Transverse colon (tissue), 4 donors: ENCODE data around the gene DYRK3. TPM values are rescaled to one million over a fixed set of nuclear protein-coding genes. Genes with fewer than 3 reads are reported as not detected.

Experiments used
- DNase-seq: peaks from one replicate; pipeline ENCODE4 v3.0.0-alpha.2; 2019
- H3K27ac ChIP-seq, 4 donors: fragments of 200-600 bp; sonication (generic); 2 replicates each; pipeline ENCODE4 v1.5.1; 2016 to 2018; ENCODE audit warnings: inconsistent platforms in 4 of 4
- H3K27me3 ChIP-seq: fragments of 200-600 bp; sonication (generic); 2 replicates; pipeline ENCODE4 v1.5.1; 2017; ENCODE audit warnings: inconsistent platforms
- H3K36me3 ChIP-seq, 4 donors: fragments of 200-600 bp; sonication (generic); 2 replicates each; pipeline ENCODE4 v1.5.1; 2017 to 2019; ENCODE audit warnings: inconsistent platforms in 4 of 4
- H3K4me1 ChIP-seq, 4 donors: fragments of 200-600 bp; sonication (generic); 2 replicates each; pipeline ENCODE4 v1.5.1; 2017 to 2020; ENCODE audit warnings: inconsistent platforms in 4 of 4
- H3K4me3 ChIP-seq, 4 donors: fragments of 200-600 bp; sonication (generic); 1 replicate in 1 of 4; 2 replicates in 3 of 4; pipeline versions ENCODE4 v1.5.1 to v1.6.1; 2017 to 2019; ENCODE audit warnings: inconsistent platforms in 4 of 4
- H3K9me3 ChIP-seq, 2 donors: fragments of 200-600 bp; sonication (generic); 2 replicates each; pipeline ENCODE4 v1.5.1; 2017 to 2019; ENCODE audit warnings: inconsistent platforms in 2 of 2
- CTCF ChIP-seq, 5 experiments: fragments of 200-600 bp in 3 of 5; fragments of 450-650 bp in 2 of 5; sonication (generic) in 3 of 5; IDR thresholded peaks; 1 replicate in 2 of 5; 2 replicates in 3 of 5; pipeline ENCODE4 v1.5.1; 2016 to 2017; ENCODE audit warnings: antibody characterized with exemption in 5 of 5, inconsistent platforms in 3 of 5, mild to moderate bottlenecking in 2 of 5, moderate library complexity in 1 of 5
- EP300 ChIP-seq: sonication (generic); formaldehyde crosslinking; IDR thresholded peaks from one replicate; pipeline ENCODE4 v1.6.1; 2017; ENCODE audit warnings: antibody characterized with exemption, low read depth
- POLR2A ChIP-seq: fragments of 450-650 bp; IDR thresholded peaks from one replicate; pipeline ENCODE4 v1.6.1; 2016; ENCODE audit warnings: antibody characterized with exemption, mild to moderate bottlenecking, moderate library complexity
- POLR2AphosphoS5 ChIP-seq, 3 donors: sonication (generic); formaldehyde crosslinking; IDR thresholded peaks; one replicate each; pipeline ENCODE4 v1.6.1; 2016; ENCODE audit warnings: antibody characterized with exemption in 3 of 3
- WGBS, 2 donors: methylation state at CpG; one replicate each; pipeline ENCODE4 v1.1.5; 2018; ENCODE audit warnings: low coverage in 1 of 2; 5-methylcytosine and 5-hydroxymethylcytosine counted together
- in situ Hi-C, 4 donors: fragments of 200-750 bp; cut with MboI; loops; one replicate each; pipeline versions ENCODE4 v1.15.0 to v1.15.1; 2017; ENCODE audit warnings: low sequenced_read_pairs in 3 of 4, low pct_ligation_motif_present in 1 of 4, low pct_unique_long_range_greater_than_20kb in 1 of 4
- intact Hi-C: fragments of 100-400 bp; cut with DNase I; formaldehyde crosslinking; loops from one replicate; pipeline ENCODE4 v1.15.1; 2023; ENCODE audit warnings: low total_unique reads
- total RNA-seq, 4 donors: library from RNA; depleted of rRNA; stranded (reverse); fragments of >200 nt; gene quantifications; one replicate each; pipeline ENCODE4 v1.1.0, GENCODE V29; 2016

DYRK3 gene
- total RNA-seq, 4 donors from 2014 or later, result 1.6 to 3.2 TPM; not detected in 2

GRCh38 chr1:206685334-206685768 lies 50.0 kb downstream of the DYRK3 start:
- in situ Hi-C loops (no loop called here), intact Hi-C loops (no loop called here)
- 3% methylated on average over 16 of the region's 48 CpGs; no CpG with 5 or more reads in 1 of the 2 donors for WGBS, 2 donors
- peaks cover 27 to 56% (median 42%) of the 10 kb centered on the region in 4 donors for H3K4me1 ChIP-seq
- no peak for DNase-seq
- no peak for TF ChIP-seq POLR2A
- no peak for TF ChIP-seq POLR2AphosphoS5 (IDR thresholded peaks at IDR 0.05)
- no peak for TF ChIP-seq CTCF (IDR thresholded peaks at IDR 0.05)
- TF ChIP-seq EP300, result no peak
- H3K27ac ChIP-seq, result peak overlapping the region; percentile 96 to 99 (median 98)
- H3K27me3 ChIP-seq, result no peaks in the 10 kb centered on the region
- no peaks in the 10 kb centered on the region for H3K36me3 ChIP-seq
- no peaks in the 10 kb centered on the region for H3K9me3 ChIP-seq
- H3K4me3 ChIP-seq, result peak overlapping the region; percentile 76 to 94 (median 86)

GRCh38 chr1:206685769-206686477 lies 50.6 kb downstream of the DYRK3 start:
- Histone ChIP-seq H3K9me3 (no peaks in the 10 kb centered on the region), H3K4me3 (peak overlapping the region; percentile 75 to 94 (median 83)), H3K27me3 (no peaks in the 10 kb centered on the region), H3K27ac (peak overlapping the region; percentile 96 to 99 (median 98)), H3K4me1 (peaks cover 33 to 62% (median 47%) of the 10 kb centered on the region in 4 donors), H3K36me3 (no peaks in the 10 kb centered on the region)
- DNase-seq, result peak; percentile 53
- in situ Hi-C loops, result no loop called here
- TF ChIP-seq POLR2A (peak; percentile 61), EP300 (no peak), POLR2AphosphoS5 (IDR thresholded peaks at IDR 0.05) (peak; percentile 48 to 67 (median 51))
- WGBS, 2 donors, result 0% methylated on average over 47 of the region's 48 CpGs; no CpG with 5 or more reads in 1 of the 2 donors
- intact Hi-C loops, result no loop called here

GRCh38 chr1:206686478-206687249 lies 51.3 kb downstream of the DYRK3 start:
- TF ChIP-seq POLR2AphosphoS5 (IDR thresholded peaks at IDR 0.05) (no peak), EP300 (no peak), CTCF (IDR thresholded peaks at IDR 0.05) (no peak)
- in situ Hi-C loops (no loop called here), intact Hi-C loops (no loop called here)
- H3K27ac ChIP-seq, result peak overlapping the region; percentile 96 to 99 (median 98)
- no peaks in the 10 kb centered on the region for H3K27me3 ChIP-seq
- no peaks in the 10 kb centered on the region for H3K9me3 ChIP-seq
- H3K36me3 ChIP-seq, result no peaks in the 10 kb centered on the region
- H3K4me3 ChIP-seq, result peak overlapping the region; percentile 75 to 94 (median 83)
- H3K4me1 ChIP-seq, result peaks cover 39 to 67% (median 55%) of the 10 kb centered on the region in 4 donors
- no peak for DNase-seq
- WGBS, 2 donors, result 6 to 8% methylated on average over 4 to 8 of the region's 8 CpGs

GRCh38 chr1:206687251-206687914 lies 52.0 kb downstream of the DYRK3 start:
- DNase-seq, result no peak
- Histone ChIP-seq H3K4me3 (peak overlapping the region in 1 of 4 donors; percentile 76), H3K27ac (peak overlapping the region; percentile 96 to 99 (median 98)), H3K27me3 (no peaks in the 10 kb centered on the region), H3K9me3 (no peaks in the 10 kb centered on the region), H3K4me1 (peaks cover 44 to 68% (median 62%) of the 10 kb centered on the region in 4 donors), H3K36me3 (no peaks in the 10 kb centered on the region)
- 60 to 64% methylated on average over 6 to 7 of the region's 7 CpGs for WGBS, 2 donors
- TF ChIP-seq CTCF (IDR thresholded peaks at IDR 0.05), result no peak
- TF ChIP-seq POLR2AphosphoS5 (IDR thresholded peaks at IDR 0.05), result no peak
- TF ChIP-seq EP300, result no peak
- TF ChIP-seq POLR2A, result no peak
- intact Hi-C loops, result no loop called here
- in situ Hi-C loops, result no loop called here
